GM13977 (cell line): Measurements from ENCODE around the gene SLC8A1.

Experiments
- DNase-seq: peaks from one replicate; pipeline ENCODE4 v3.0.0; 2012; ENCODE audit warnings: low spot score
- in situ Hi-C: fragments of 300-500 bp; cut with MboI; formaldehyde crosslinking; loops from one replicate; pipeline ENCODE4 v1.12.0; 2022; ENCODE audit warnings: low sequenced_read_pairs, low pct_unique_long_range_greater_than_20kb, mixed read lengths, inconsistent platforms; ENCODE audit not compliant: unreplicated experiment
- TF ChIP-seq, protein P1 (sequence below): IDR thresholded peaks from 2 replicates; pipeline ENCODE4 v1.5.1; 2012; ENCODE audit warnings: mild to moderate bottlenecking, control low read depth; ENCODE audit not compliant: insufficient read depth; ENCODE audit errors: extremely low read depth, missing control alignments

The SLC8A1 gene

DNA sequence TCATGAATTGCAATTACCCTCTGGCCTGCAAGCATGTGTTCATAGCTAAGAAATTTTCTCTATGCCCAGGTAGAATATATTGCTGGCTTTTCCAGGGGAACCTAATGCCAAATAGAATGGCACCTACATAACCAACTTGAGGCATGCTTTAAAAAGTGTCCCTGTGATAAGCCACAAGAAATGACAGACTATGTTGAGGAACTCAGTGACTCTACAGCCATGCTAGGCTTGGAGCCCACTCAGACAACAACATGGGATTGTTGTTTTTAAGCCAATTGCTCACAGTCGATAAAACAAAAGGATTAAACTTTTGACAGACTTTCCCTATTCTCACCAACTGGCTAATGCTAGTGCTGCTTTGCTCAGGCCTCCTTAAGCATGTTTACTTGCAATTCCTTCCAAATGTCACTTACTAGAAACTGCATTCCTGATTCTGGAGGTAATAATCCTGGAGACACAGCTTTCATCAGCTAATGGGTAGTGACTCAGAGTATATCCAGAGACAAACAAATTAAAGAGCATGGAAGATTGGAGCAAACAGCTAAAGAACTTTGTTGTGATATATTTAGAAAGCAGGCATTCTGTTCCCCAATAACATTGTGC is 249.0 kb downstream of the SLC8A1 start:
- TF ChIP-seq, protein P1, sequence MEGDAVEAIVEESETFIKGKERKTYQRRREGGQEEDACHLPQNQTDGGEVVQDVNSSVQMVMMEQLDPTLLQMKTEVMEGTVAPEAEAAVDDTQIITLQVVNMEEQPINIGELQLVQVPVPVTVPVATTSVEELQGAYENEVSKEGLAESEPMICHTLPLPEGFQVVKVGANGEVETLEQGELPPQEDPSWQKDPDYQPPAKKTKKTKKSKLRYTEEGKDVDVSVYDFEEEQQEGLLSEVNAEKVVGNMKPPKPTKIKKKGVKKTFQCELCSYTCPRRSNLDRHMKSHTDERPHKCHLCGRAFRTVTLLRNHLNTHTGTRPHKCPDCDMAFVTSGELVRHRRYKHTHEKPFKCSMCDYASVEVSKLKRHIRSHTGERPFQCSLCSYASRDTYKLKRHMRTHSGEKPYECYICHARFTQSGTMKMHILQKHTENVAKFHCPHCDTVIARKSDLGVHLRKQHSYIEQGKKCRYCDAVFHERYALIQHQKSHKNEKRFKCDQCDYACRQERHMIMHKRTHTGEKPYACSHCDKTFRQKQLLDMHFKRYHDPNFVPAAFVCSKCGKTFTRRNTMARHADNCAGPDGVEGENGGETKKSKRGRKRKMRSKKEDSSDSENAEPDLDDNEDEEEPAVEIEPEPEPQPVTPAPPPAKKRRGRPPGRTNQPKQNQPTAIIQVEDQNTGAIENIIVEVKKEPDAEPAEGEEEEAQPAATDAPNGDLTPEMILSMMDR: no peak
- in situ Hi-C loops: no loop called here
- no peak for DNase-seq

DNA sequence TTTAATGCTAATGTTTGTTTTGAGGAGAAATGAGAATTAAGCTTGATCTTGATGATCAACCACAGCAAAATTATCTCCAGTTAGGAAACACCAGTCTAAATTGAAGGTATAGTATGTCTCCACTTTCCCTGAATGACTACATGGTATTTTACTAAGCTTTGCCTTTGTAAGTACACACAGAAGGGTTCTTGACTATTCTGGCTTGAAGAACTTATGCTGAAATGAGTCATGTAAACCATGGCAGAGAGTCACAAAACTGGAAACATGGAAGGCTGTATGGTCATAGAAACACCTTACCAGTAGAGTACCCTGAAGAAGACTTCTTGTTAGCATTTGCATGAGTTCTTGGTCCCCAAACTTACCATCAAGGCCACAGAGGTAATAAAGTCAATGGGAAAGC is 250.5 kb downstream of the SLC8A1 start:
- in situ Hi-C loops: no loop called here
- TF ChIP-seq, protein P1: no peak
- no peak for DNase-seq

DNA sequence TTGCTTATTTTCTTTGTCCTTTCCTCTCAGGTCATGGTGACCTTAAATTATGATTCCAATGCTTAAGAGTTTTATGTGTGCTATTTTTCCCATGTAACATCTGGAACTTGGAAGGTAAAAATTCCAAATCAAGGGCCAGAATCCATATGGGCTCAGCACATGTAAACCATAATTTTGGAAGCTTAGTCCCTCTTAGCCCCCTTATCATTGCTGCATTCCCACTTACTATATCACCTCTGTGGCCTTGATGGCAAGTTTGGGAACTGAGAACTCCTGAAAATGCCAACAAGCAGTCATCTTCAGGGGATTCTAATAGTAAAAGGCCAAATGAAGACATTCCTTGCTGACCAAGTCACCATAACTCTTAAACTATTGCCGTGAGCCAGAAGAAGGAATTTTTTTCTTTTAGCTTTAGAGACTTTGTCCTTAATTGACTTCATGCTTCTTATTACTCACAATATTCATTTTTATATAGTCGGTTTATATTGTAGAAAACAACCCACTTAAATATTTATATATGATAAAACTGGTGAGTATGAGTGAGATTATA is 251.4 kb downstream of the SLC8A1 start:
- no peak for DNase-seq
- in situ Hi-C loops: no loop called here
- TF ChIP-seq, protein P1: no peak

DNA sequence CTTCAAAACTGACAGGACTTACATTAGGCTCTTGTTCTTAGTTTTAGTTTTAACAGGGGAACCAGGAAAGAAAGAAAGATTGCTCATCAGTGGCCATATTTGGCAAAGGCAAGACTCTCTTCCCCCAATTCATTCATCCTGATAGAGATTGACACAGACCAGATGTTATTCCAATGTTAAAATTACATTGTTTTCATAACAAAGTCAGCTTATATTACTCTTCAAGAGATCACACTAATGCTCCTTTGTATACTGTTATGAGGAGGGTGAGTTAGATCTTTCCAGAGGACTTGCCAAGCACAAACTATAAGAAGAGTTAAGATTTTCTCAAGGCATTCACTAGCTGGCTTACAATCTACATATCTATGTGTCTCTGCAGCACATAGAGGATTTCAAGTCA is 252.1 kb downstream of the SLC8A1 start:
- DNase-seq: no peak
- TF ChIP-seq, protein P1: no peak
- in situ Hi-C loops: no loop called here

DNA sequence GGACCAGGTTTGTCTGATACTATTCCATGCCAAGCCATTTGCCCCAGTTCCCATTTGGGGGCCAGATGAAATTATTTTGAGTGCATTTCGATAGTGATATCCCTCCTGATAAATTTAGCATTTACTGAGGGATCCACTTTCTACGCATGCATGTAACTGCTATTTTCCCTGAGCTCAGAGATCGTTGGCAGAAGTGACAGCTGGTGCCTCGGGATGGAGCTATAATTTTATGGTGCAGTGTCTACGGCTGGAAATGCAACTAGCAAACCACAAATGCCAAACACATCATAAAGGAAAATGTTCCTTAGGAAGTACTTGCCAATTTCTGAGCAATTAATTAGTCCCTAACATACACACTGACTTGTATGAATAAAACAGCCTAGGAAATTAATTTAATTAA is 254.8 kb downstream of the SLC8A1 start:
- in situ Hi-C loops: no loop called here
- TF ChIP-seq, protein P1: no peak
- DNase-seq: no peak

DNA sequence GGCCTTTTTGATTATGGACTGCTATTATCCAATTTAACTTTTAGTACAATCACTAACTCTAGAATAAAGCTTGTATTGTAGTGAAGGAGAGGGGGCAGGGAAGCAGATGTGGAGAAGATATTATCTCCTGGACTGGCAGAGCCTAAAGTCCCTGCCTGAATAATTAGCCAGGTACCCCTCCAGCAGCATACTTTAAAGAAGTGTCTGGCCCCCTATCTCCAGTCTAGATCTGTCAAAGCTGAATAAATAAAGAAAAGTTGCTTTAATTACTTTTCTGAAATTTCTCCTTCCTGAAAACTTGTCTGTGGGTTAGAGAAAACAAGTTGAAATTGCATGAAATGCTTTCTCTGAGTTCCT is 258.2 kb downstream of the SLC8A1 start:
- no peak for DNase-seq
- in situ Hi-C loops: no loop called here

More for the DNA sequence above, 258.2 kb downstream of the SLC8A1 start:
- TF ChIP-seq, protein P1: no peak
